Endothelial cell of umbilical vein (primary cell): ENCODE measurements around the gene TSSK6. TPM values are rescaled to one million over a fixed set of nuclear protein-coding genes. Genes with fewer than 3 reads are reported as not detected.

ENCODE experiments used
- BruUV-seq: library from RNA; stranded (reverse); fragments of 400-500 nt; replicated peaks from 2 replicates; lab custom pipeline; 2021; lab: Mats Ljungman, UMichigan
- CTCF ChIA-PET: fragments of 300-600, 350-600 bp; sonication (Branson Sonifier 250); formaldehyde crosslinking; loops from one replicate; lab custom pipeline; 2021; ENCODE audit warnings: antibody characterized with exemption, inconsistent platforms; lab: Charles Lee
- POLR2A ChIA-PET: fragments of 300-600, 350-600 bp; sonication (Branson Sonifier 250); formaldehyde crosslinking; loops from one replicate; lab custom pipeline; 2021; ENCODE audit warnings: antibody characterized with exemption, inconsistent platforms; lab: Charles Lee
- DNase-seq: peaks from one replicate; pipeline ENCODE4 v3.0.0-alpha.2; 2011; ENCODE audit warnings: low read depth, low spot score
- FAIRE-seq: peaks from 2 replicates; lab custom pipeline; 2011; peaks lifted over from hg19 to GRCh38; lab: Jason Lieb, UNC
- H2AFZ ChIP-seq: 2 replicates; pipeline ENCODE4 v1.6.0; 2012; ENCODE audit warnings: low read depth, low read length, control low read depth, inconsistent platforms
- H3K27ac ChIP-seq: 2 replicates; pipeline ENCODE4 v1.5.1; 2011; ENCODE audit warnings: low read depth, mild to moderate bottlenecking, control low read depth, low read length, moderate library complexity; ENCODE audit not compliant: insufficient read depth
- H3K27me3 ChIP-seq, 2 experiments: 2 replicates each; pipeline versions ENCODE4 v1.6.0 to v1.6.1; 2011; ENCODE audit warnings: low read length in 2 of 2, mixed read lengths in 1 of 2; ENCODE audit not compliant: control insufficient read depth in 2 of 2, insufficient read depth in 2 of 2
- H3K36me3 ChIP-seq, 2 experiments: 2 replicates in 1 of 2; 3 replicates in 1 of 2; pipeline ENCODE4 v1.5.1; 2011; ENCODE audit warnings: low read length in 2 of 2, mild to moderate bottlenecking in 1 of 2, moderate library complexity in 1 of 2; ENCODE audit not compliant: control insufficient read depth in 2 of 2, insufficient read depth in 2 of 2; ENCODE audit errors: extremely low read depth in 1 of 2
- H3K4me1 ChIP-seq: 3 replicates; pipeline ENCODE4 v1.5.1; 2011; ENCODE audit warnings: mild to moderate bottlenecking, low read length; ENCODE audit not compliant: control insufficient read depth, insufficient read depth; ENCODE audit errors: extremely low read depth
- H3K4me2 ChIP-seq: 2 replicates; pipeline ENCODE4 v1.6.1; 2011; ENCODE audit warnings: low read length, control low read depth, mixed read lengths; ENCODE audit not compliant: insufficient read depth
- H3K4me3 ChIP-seq, 3 experiments: fragments of 200-600 bp in 1 of 3; sonication (generic), shearing (Covaris generic) in 1 of 3; replicated peaks in 1 of 3; 2 replicates each; pipeline ENCODE4 v1.5.1; 2011 to 2016; ENCODE audit warnings: control low read depth in 3 of 3, low read length in 3 of 3, mild to moderate bottlenecking in 2 of 3, inconsistent platforms in 1 of 3, low read depth in 1 of 3, moderate library complexity in 1 of 3; ENCODE audit not compliant: insufficient read depth in 1 of 3
- H3K79me2 ChIP-seq: 2 replicates; pipeline ENCODE4 v1.6.0; 2012; ENCODE audit warnings: low read length, inconsistent platforms; ENCODE audit not compliant: control insufficient read depth, insufficient read depth
- H3K9ac ChIP-seq: replicated peaks from 2 replicates; pipeline ENCODE3; 2011; ENCODE audit warnings: low read length, control low read depth; ENCODE audit not compliant: insufficient read depth; ENCODE audit errors: extremely low read depth
- H3K9me1 ChIP-seq: replicated peaks from 3 replicates; pipeline ENCODE4 v1.6.0; 2011; ENCODE audit warnings: mild to moderate bottlenecking, low read length; ENCODE audit not compliant: control insufficient read depth, insufficient read depth; ENCODE audit errors: extremely low read depth
- H3K9me3 ChIP-seq: replicated peaks from 2 replicates; pipeline ENCODE4 v1.5.1; 2012; ENCODE audit warnings: low read length, inconsistent platforms; ENCODE audit not compliant: control insufficient read depth, insufficient read depth
- H4K20me1 ChIP-seq: replicated peaks from 2 replicates; pipeline ENCODE3; 2011; ENCODE audit warnings: mild to moderate bottlenecking, low read length; ENCODE audit not compliant: control insufficient read depth, insufficient read depth; ENCODE audit errors: extremely low read depth
- CTCF ChIP-seq, 2 donors: IDR thresholded peaks; 1 replicate in 1 of 2; 2 replicates in 1 of 2; pipeline ENCODE4 v1.5.1; 2011; ENCODE audit warnings: low read length in 2 of 2, mild to moderate bottlenecking in 2 of 2, moderate library complexity in 2 of 2, control low read depth in 1 of 2, inconsistent platforms in 1 of 2, low read depth in 1 of 2; ENCODE audit not compliant: insufficient read depth in 1 of 2; ENCODE audit errors: extremely low read depth in 1 of 2
- EZH2 ChIP-seq: IDR thresholded peaks from 2 replicates; pipeline ENCODE4 v1.6.1; 2012; ENCODE audit warnings: borderline replicate concordance, low read depth, mild to moderate bottlenecking, moderate library complexity, low read length, inconsistent platforms; ENCODE audit not compliant: severe bottlenecking
- FOS ChIP-seq: IDR thresholded peaks from 2 replicates; pipeline ENCODE4 v1.6.1; 2011; ENCODE audit warnings: mild to moderate bottlenecking, low read length, moderate library complexity, borderline replicate concordance; ENCODE audit not compliant: insufficient read depth
- GATA2 ChIP-seq: IDR thresholded peaks from 2 replicates; pipeline ENCODE4 v1.7.0; 2011; ENCODE audit warnings: low read depth, mild to moderate bottlenecking, moderate library complexity, mixed read lengths, low read length; ENCODE audit not compliant: insufficient read length, insufficient read depth
- JUN ChIP-seq: IDR thresholded peaks from 2 replicates; pipeline ENCODE4 v1.6.1; 2011; ENCODE audit warnings: borderline replicate concordance, low read depth; ENCODE audit not compliant: insufficient read length, insufficient read depth
- MAX ChIP-seq: IDR thresholded peaks from 2 replicates; pipeline ENCODE4 v1.6.1; 2011; ENCODE audit not compliant: insufficient read depth, insufficient read length
- MYC ChIP-seq: IDR thresholded peaks from one replicate; pipeline ENCODE4 v1.6.1; 2011; ENCODE audit warnings: mild to moderate bottlenecking, low read depth, low read length
- POLR2A ChIP-seq: IDR thresholded peaks from 2 replicates; pipeline ENCODE4 v1.6.1; 2012; ENCODE audit warnings: low read depth, mild to moderate bottlenecking, control low read depth, low read length
- POLR2AphosphoS5 ChIP-seq: IDR thresholded peaks from 2 replicates; pipeline ENCODE4 v1.6.1; 2012; ENCODE audit warnings: low read depth, mild to moderate bottlenecking, control low read depth, low read length, moderate library complexity; ENCODE audit not compliant: insufficient read depth
- dilution Hi-C: fragments of 300-500 bp; cut with MboI; formaldehyde crosslinking; loops from one replicate; pipeline ENCODE4 v1.15.0; 2019; ENCODE audit warnings: low sequenced_read_pairs; ENCODE audit not compliant: extremely low pct_ligation_motif_present
- intact Hi-C: fragments of 100-400 bp; cut with micrococcal nuclease; formaldehyde crosslinking; loops from one replicate; pipeline ENCODE4 v1.10.0; 2022
- polyA plus RNA-seq, 4 experiments: library from polyadenylated mRNA; depleted of rRNA in 3 of 4; stranded (reverse) in 3 of 4; unstranded in 1 of 4; fragments of >200 nt; gene quantifications; 2 replicates each; pipeline versions ENCODE4 v1.2.1 to v1.2.3, GENCODE V29; 2011 to 2012; ENCODE audit warnings: missing spikeins in 1 of 4
- total RNA-seq: library from RNA; stranded (reverse); gene quantifications from 2 replicates; pipeline ENCODE4 v1.2.3, GENCODE V29; 2021

The TSSK6 gene
- total and polyA plus RNA-seq, 2 donors (not counting 3 experiments of a cell fraction or from before 2014, with no cell fraction given), result 0.76 to 0.82 TPM

GRCh38 chr19:19558636-19559035, 43.3 kb upstream of the TSSK6 start:
- FAIRE-seq, result no peak
- Histone ChIP-seq H3K9me3 (no peaks in the 10 kb centered on the region), H3K4me1 (no peaks in the 10 kb centered on the region), H3K9ac (no peak overlapping the region), H3K27me3 (no peaks in the 10 kb centered on the region), H2AFZ (no peak overlapping the region), H3K27ac (no peak overlapping the region), H3K9me1 (no peaks in the 10 kb centered on the region), H3K79me2 (no peaks in the 10 kb centered on the region), H3K4me2 (no peak overlapping the region), H3K36me3 (no peaks in the 10 kb centered on the region), H4K20me1 (no peaks in the 10 kb centered on the region), H3K4me3 (no peak overlapping the region)
- no TSS peak for BruUV-seq
- TF ChIP-seq MYC (no peak), FOS (no peak), EZH2 (no peak), POLR2A (no peak), GATA2 (no peak), MAX (no peak)
- no peak for DNase-seq
- intact Hi-C loops (no loop called here), dilution Hi-C loops (no loop called here)
- POLR2A ChIA-PET, result no interaction called here
- CTCF ChIA-PET, result interaction anchor here (1.1 kb wide), 2 partner anchors 10 to 20 kb away, joined by 3 to 4 read pairs; no protein-coding TSS in a partner anchor

- TF ChIP-seq GATA2 (no peak), JUN (no peak), MYC (no peak), FOS (no peak), EZH2 (no peak), POLR2AphosphoS5 (no peak), CTCF (IDR thresholded peaks at IDR 0.05; ENCODE audit: extremely low read depth in 1 of 2, insufficient read depth in 1 of 2, low read depth in 1 of 2, low read length in 2 of 2) (no peak)
- Histone ChIP-seq H3K4me3 (no peak overlapping the region), H3K27ac (no peak overlapping the region), H3K4me2 (no peak overlapping the region), H3K4me1 (no peaks in the 10 kb centered on the region), H3K9me1 (no peaks in the 10 kb centered on the region), H3K9me3 (no peaks in the 10 kb centered on the region), H2AFZ (no peak overlapping the region), H3K9ac (no peak overlapping the region), H3K36me3 (no peaks in the 10 kb centered on the region), H4K20me1 (no peaks in the 10 kb centered on the region), H3K27me3 (no peaks in the 10 kb centered on the region), H3K79me2 (no peaks in the 10 kb centered on the region)
- ChIA-PET POLR2A (no interaction called here), CTCF (interaction anchor here (0.6 to 1.1 kb wide), 3 partner anchors 11 to 26 kb away, joined by 3 to 4 read pairs (median 3); no protein-coding TSS in a partner anchor)
- no peak for FAIRE-seq
- BruUV-seq, result no TSS peak
- dilution Hi-C loops, result no loop called here
- DNase-seq, result no peak
- intact Hi-C loops, result no loop called here
These were observed 42.7 kb upstream of the TSSK6 start for GRCh38 chr19:19558055-19558454.
